Astrocyte (in vitro differentiated cells and primary cell): ENCODE data around the gene ZNRF2.

Experiments used
- CTCF ChIP-seq: IDR thresholded peaks from 2 replicates; pipeline ENCODE4 v1.5.1; 2011; ENCODE audit warnings: low read depth, mild to moderate bottlenecking, inconsistent platforms, low read length, moderate library complexity; ENCODE audit not compliant: insufficient read depth
- EZH2 ChIP-seq: IDR thresholded peaks from 2 replicates; pipeline ENCODE4 v1.6.1; 2012; ENCODE audit warnings: mild to moderate bottlenecking, low read length, inconsistent platforms; ENCODE audit not compliant: insufficient read depth

DNA sequence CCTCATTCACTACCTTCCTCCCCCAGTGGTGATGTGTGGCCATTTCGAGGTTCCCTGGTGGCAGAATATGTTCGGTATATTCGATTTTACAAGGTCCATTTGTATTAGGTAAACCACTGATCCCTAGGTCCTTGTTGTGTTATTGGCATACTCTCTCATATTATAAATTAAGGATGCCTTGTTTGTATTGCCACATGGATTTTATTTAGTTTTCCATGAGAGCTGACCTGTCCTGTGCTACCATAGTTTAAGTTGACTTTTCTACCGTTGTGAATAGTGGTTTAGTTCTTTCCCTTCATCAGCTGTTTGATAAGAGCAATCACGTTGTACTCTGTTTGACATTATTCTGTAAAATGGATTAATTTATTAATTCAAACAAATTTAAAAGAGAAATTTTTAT, 29.4 kb downstream of the ZNRF2 start:
- TF ChIP-seq CTCF: no peak
- TF ChIP-seq EZH2: no peak
